GM19468 (cell line): ENCODE measurements around the gene CCHCR1.
"Not testable (repeated sequence)": the region's sequence is repeated elsewhere in the genome, so short reads cannot be mapped to it uniquely, and the experiment has no call there.

Source experiments
- ATAC-seq: cut with Tn5 transposase; IDR thresholded peaks from one replicate; pipeline ENCODE4 v1.9.1; 2021; ENCODE audit warnings: mild to moderate bottlenecking, moderate library complexity, moderate number of reproducible peaks; ENCODE audit not compliant: unreplicated experiment; ENCODE audit errors: extremely low read depth

The CCHCR1 gene

DNA sequence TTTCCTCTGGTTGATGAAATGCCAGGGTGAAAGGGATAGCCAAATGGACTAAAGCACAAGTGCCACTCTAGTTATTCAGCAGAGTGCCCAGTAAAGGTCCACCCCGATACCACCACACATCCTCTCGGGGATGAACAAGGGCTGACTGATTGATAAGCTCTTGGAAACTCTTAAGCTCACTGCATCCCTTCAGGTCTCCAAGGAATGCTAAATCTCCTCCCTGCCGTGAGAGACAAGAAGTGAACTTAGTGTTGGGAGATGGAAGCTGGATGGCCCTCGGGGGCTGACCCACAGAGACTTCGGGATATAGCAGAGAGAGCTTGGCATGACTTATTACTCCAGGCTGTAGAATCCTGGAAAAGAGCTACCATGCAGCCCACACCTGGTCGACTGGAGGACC lies 26.3 kb upstream of the CCHCR1 start:
- ATAC-seq = not testable (repeated sequence)

DNA sequence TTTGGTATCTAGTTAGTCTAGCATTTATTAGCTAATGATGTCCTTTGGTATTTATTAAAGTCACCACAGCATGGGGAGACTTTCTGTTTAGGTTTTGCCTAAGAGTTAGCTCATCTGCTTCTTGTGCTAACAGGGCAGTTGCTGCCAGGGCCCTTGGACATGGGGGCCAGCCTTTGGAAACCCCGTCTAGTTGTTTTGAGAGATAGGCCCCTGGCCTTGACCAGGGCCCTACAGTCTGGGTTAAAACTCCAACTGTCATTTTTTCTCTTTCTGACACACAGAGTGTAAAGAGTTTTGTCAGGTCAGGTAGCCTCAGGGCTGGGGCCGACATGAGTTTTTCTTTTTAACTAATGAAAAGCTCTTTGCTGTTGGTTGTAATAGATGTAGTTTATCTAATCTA lies 25.7 kb upstream of the CCHCR1 start:
- not testable (repeated sequence) for ATAC-seq

DNA sequence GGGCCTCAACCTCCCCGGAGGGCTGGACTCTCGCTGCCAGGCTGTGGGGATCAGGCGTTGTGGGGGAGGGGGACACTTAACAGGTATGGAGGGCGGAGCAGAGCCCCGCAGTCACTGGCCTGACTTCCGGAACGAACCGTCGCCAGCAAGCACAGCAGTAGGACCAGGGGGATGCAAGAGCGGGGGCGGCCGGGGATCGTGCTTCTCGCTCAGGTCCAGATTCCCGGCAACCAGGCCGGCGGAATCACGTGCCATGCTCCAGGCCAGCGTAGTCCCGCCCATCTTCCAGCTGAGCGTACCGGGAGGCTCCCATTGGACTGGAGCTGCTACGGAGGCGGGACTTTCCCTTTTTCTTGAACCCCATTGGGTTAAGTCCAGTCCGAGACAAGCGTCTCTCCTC lies 22.9 kb upstream of the CCHCR1 start:
- no peak for ATAC-seq

DNA sequence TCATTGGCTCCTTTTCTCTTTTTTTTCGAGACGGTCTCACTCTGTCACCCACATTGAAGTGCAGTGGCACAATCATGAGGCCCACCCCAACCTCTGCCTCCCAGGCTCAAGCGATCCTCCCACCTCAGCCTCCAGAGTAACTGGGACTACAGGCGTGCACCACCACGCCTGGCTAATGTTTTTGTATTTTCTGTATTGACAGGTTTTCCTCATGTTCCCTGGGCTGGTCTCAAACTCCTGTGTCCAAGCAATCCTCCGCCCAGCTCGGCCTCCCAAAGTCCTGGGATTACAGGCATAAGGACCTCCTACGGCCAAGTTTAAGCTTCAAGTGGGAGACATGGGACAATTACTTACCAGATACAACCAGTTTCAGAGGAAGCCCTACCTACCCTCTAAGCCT lies 22.3 kb upstream of the CCHCR1 start:
- no peak for ATAC-seq

DNA sequence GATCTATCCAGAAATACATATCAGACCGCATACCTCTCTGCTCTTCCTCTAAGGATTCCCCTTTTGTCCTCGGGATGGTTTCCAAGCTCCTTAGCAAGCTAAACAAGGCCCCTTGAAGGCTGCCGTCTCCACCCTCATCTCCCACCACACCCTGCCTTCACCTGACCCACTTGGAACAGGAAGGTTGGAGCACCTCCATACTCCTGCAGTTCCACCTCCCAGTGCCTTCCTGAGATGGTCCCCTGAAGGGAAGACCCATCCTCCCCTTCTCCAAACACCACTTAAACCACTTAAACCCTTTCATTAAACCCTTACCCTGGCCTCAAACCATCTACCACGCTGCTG lies 21.4 kb upstream of the CCHCR1 start:
- no peak for ATAC-seq

DNA sequence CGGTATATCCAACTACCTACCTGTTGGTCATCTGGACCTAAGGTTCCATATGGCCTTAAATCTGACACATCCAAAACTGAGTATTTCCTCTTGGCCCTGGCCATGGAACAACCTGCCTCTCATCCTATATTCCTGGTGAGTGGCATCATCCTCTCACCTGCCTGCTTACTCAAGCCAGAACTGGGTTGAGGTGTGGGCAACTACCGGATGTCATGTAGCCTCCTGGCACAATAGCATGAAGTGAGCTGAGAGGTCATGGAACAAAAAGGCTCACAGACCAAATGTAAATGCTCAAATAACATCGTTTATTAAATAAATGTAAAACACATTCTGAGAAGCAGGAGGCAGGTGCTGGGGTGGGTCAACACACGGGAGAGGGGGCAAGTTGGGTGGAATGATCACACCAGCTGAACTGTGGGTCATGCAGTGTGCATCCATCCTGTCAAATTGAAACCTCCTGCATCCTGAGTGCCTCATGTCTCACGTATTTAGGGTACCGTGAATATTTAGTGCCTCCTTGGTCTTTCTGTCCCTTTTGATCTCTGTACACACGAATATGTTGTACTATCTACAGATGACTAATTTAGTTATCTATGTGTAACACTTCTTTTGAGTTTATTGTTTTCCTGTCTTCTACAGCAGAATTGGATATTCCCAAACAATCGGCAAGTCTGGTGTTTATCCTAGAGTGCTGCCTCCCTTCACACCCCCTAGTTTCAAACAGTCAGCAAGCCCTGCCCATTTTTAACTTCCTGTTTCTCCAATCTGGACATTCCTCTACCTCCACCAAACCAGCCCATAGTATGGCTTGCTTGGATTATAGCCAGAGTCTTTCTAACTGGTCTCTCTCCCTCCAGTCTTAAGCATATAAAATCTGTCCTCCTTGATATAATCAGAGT lies 20.8 kb upstream of the CCHCR1 start:
- ATAC-seq = no peak

DNA sequence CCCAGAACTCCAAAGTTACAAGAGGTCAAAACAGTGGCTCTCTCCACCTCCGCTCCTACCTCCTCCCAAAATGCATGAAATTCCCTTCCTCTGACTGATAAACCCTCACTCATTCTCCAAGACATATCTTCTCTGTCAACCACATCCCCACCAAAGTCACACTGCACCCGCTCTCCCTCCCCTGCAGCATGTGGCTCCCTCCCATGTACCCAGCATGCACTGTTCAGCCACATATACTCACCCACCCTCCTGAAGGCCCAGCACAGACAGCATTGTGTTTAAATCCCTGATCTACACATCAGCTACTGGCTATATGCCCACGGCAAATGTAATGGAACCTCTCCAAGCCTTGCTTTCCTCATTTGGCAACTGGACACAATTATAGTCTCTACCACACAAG lies 18.4 kb upstream of the CCHCR1 start:
- no peak for ATAC-seq

DNA sequence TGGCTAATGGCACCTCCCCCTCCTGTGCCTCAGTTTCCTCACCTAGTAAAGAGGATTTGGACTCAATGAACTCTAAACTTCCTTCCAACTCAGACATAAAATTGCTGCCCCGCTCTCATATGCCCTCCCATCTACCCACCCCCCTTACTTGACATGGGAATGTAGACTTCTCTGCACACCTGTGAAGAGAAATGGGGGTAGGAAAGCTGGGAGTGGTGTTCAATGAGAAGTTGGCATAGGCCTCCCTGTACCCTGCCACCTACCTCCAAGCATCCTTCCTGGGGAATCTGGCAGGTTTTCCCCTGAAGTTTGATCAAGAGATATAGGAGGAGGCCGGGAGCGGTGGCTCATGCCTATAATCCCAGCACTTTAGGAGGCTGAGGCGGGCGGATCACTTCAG lies 16.8 kb upstream of the CCHCR1 start:
- no peak for ATAC-seq

DNA sequence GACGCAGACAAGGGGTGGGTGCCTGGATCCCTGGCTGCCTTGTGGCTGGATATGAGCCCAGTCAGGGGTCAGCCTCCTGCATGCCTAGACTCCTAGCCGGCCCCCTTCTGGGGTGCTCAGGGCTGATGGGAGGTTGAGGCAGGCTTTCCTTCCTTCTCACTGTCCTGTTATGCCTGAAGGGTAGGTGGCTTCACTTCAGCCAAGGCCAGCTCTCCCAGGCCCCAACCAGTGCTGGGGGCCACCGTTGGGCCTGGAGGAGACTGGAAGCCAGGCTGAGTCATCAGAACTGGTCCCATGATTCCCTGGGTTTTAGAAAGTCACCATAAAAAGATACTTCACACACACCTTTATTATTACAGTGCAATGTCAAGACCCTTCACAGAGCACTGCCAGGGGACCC lies 15.8 kb upstream of the CCHCR1 start:
- no peak for ATAC-seq

DNA sequence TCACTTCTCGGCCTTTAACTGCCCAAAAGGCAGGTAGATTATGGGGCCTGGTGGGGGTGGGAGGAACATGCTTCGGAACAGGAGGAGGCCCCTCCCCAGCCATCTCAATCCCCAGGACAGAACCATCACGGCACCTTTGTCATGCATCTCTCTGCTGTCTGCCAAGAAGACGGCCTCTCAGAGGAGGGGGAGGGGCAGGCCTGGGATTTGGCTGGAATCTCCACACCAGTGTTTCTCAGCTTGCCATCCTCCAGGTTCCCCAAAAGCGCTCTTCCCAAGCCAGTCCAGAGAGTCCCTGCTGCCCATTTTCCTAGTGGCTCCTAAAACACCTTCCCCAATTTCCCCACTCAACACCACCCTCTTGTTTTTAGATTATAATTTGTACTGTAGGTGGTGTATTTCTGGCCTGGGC lies 15.4 kb upstream of the CCHCR1 start:
- no peak for ATAC-seq

DNA sequence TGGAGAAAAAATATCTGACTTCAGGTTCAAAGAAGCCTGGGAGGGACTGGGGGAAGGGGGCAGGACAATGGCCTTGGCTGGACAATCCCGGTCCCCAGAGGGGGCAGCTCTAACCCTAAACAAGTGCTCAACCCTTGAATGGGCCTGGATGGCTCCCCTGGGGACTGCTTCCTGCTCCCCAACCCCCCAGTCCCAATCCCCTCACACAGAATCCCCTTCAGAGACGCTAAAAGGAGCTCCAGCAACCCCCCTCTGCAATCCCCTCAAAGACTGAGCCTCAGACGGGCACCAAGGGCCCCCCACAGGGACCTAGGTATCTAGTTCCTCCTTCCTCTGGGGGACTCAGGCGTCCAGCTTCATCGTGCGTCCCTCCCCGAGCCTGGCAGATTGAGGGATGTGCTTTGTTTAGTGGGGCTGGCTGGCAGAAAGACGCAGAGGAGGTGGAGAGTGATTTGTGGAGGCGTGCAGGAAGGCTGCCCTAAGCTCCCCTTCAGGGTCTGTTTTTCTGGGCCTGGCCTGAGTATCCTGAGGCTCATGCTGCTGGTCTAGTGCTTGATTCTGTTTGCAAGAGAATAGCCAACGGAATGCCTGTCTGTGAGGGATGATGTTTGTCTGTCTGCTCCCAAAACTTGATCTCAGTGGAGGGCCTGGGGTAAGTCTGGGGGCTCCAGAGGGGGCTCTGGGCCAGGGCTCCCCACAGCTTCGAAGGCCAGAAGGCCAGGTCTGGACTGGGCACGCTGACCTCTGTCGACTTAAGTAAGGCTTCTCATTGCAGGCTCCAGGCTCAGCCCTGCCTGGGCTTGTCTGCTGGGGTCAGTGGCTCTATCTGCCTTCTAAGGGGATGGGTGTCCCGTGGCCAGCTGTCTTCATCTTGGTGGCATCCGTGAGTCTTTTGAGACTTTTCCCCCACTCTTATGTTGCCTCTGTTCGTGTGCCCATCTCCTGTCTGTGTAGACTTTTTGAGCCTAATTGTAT lies 14.6 kb upstream of the CCHCR1 start:
- ATAC-seq = no peak

DNA sequence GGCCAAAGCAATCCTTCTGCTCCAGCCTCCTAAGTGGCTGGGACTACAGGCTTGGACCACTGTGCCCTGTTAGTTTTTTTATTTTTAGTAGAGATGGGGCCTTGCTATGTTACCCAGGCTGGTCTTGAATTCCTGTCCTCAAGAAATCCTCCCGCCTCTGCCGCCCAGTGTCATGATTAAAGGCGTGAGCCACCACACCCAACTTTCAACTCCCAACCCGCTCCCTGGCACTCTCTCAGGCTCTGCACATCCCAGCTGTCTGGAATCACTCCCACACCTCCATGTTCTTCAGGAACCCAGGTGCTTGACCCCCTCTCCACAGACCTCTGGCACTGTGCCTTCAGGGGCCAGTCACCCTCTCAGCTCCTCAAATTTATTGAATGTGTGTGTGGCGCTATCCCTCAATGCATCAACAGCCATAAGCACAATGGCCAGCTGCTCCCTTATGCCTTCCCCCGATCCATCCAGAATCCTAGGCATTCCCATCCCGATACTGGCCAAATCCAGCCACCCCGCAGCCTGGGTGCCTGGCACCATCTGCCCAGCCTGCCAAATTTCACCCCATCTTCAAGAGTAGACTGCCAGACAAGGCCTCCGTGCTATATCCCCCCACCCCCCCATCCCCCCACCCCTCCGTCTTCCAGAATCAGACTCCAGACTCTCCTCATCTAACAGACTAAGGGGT lies 13.5 kb upstream of the CCHCR1 start:
- ATAC-seq = no peak

DNA sequence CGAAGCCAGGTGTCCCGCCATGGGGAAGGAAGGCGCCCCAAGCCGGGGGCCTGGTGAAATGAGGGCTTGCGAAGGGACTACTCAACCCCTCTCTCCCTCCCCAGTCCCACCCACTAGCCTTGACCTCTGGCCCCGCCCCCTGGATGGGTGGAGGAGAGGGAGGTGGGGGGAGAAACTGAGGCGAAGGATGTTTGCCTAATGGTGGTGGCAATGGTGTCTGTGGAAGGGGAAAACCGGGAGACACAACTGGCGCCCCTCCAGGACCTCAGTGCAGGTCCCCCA lies 12.9 kb upstream of the CCHCR1 start, which contains the start of gene POU5F1:
Gene POU5F1, minus strand, starts transcription at position 83 of the 282 bp plus-strand sequence. Its CDS starts 62 bp downstream, at position 21.
- ATAC-seq = no peak

DNA sequence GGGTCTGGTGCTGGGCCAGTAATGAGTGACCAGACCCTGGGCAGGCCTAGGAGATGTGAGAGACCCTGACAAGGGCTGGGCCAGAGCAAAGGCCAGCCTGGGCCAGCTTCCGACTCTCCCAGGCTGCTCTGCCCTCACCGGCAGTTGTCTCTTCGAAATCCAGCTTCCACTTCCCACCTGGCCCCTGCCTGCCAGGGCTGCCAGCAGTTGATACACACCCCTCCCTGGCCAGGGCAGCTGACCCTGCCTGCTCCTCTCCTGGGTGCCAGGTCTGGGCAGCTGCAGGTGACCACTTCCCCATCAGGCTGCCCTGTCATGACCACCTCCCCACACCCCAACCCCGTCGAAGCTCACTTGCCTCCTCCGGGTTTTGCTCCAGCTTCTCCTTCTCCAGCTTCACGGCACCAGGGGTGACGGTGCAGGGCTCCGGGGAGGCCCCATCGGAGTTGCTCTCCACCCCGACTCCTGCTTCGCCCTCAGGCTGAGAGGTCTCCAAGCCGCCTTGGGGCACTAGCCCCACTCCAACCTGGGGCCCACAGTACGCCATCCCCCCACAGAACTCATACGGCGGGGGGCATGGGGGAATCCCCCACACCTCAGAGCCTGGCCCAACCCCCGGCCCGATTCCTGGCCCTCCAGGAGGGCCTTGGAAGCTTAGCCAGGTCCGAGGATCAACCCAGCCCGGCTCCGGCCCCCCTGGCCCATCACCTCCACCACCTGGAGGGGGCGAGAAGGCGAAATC lies 12.4 kb upstream of the CCHCR1 start:
- not testable (repeated sequence) for ATAC-seq

DNA sequence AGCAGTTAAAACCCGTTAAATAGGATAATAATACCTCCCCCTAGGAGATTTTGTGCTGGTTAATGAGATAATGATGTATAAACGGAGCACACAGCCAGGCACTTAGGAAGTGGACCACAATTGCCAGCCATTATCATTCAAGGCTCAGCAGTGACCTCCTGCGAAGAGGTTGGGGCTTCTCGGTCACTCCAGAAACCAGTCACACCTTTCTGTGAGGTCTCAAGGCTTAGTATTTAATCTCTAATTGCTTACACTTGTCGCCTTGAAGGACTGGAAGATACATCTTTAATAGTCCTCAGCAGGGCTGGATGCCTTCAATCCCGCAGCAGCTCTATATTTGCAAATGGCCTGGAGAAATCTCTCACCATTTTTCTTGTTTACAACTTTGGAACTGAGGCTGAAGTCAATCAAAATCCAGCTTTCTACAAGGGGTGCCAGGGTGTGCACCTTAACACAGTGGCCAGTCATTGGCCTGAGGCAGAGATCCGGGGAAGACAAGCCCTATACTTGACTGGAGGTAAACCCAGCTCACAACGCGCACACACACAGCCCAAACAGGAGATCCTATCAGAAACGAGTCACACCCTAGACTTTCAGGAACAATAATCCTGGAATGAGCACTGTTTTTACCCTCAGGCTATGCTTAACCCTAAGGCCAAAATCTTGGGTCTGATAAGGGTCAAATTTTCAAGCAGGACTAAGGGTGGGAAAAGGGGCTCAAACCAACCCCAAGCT lies 11.7 kb upstream of the CCHCR1 start:
- no peak for ATAC-seq

DNA sequence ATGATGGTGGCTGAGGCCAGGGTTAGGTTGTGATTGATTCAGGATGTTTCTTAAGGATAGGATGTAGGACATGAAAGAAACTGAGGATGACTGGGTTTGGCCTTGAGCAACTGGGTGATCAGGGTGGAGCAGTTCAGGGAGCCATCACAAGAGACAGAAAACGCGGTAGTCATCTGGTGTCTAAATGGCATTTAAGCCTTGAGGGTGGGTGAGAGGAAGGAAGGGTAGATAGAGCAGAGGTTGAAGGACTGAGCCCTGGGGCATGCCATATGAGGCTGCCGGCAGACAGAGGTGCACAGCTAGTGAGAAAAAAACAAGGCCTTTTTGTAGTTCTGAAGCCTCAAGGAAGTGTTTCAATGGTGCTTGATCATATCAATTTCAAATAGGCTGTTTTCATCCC lies 11.0 kb upstream of the CCHCR1 start:
- ATAC-seq = no peak

DNA sequence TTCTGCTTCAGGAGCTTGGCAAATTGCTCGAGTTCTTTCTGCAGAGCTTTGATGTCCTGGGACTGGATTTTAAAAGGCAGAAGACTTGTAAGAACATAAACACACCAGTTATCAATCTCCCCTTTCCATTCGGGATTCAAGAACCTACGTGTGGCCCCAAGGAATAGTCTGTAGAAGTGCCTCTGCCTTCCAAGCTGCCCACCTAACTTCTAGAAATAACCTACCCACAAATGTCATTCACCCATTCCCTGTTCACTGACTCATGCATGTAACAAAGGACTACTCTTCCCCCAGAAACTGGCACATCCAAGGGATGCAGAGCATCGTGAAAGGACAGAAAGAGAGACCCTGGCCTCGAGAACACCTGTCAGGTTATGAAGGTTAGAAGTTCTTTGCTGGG lies 8.4 kb upstream of the CCHCR1 start:
- no peak for ATAC-seq

DNA sequence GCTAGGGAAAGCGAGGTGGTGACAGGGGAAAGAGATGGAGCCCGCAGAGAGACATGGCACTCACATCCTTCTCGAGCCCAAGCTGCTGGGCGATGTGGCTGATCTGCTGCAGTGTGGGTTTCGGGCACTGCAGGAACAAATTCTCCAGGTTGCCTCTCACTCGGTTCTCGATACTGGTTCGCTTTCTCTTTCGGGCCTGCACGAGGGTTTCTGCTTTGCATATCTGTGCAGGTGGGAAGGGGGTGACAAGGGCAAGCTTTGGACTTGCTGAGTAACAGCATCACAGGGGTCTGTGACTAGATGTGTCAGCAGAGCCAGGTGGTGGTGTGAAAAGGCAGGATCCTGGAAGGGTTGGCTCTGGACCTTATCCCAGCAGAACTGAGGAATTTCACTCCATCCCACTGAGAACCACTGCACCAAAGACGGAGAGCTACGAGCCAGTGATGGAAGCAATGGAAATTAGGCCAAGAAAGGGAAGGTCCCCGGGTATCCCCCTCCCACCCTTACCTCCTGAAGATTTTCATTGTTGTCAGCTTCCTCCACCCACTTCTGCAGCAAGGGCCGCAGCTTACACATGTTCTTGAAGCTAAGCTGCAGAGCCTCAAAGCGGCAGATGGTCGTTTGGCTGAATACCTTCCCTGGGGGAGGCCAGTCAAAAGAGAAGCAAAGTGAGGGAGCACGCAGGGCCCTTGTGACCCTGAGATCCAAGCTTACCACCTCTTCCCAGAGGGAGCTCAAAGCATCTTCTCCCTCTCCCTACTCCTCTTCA lies 7.6 kb upstream of the CCHCR1 start:
- peak; percentile 36 for ATAC-seq
